ENCODE measurements around the gene TMEM87B. TPM values are rescaled to one million over a fixed set of nuclear protein-coding genes. Genes with fewer than 3 reads are reported as not detected.

The TMEM87B gene
- total RNA-seq, 1 experiment from 2014 or later = 10.5 TPM

GRCh38 chr2:112062894-112063293 is 7.8 kb downstream of the TMEM87B start:
- Histone ChIP-seq H2AK5ac (ENCODE audit: insufficient read length, low read length) (no peak overlapping the region), H4K5ac (ENCODE audit: insufficient read length, low read depth, low read length) (no peak overlapping the region), H4K8ac (replicated peaks; ENCODE audit: insufficient read length, low read depth, low read length) (no peak overlapping the region), H3T11ph (ENCODE audit: low read length) (no peak overlapping the region), H2BK5ac (ENCODE audit: insufficient read length, low read length) (no peak overlapping the region), H2BK20ac (ENCODE audit: low read depth, low read length, poor library complexity, severe bottlenecking) (no peak overlapping the region), H3K4ac (ENCODE audit: low read depth, low read length) (no peak overlapping the region), H3K14ac (ENCODE audit: insufficient read depth, low read length) (no peak overlapping the region), H2BK12ac (ENCODE audit: insufficient read length, low read depth, low read length) (no peak overlapping the region), H3K27me3 (ENCODE audit: insufficient read depth, low read length) (no peaks in the 10 kb centered on the region), H3K4me2 (ENCODE audit: insufficient read depth, insufficient read length, low read length) (no peak overlapping the region), H3K79me1 (ENCODE audit: insufficient read depth, low read depth, low read length, poor library complexity, severe bottlenecking) (no peaks in the 10 kb centered on the region), H3K9ac (ENCODE audit: extremely low read depth, insufficient read length, low read length) (no peak overlapping the region), H3K23ac (ENCODE audit: insufficient read length, low read depth, low read length) (no peak overlapping the region), H3K23me2 (ENCODE audit: insufficient read length, low read depth, low read length, poor library complexity, severe bottlenecking) (no peaks in the 10 kb centered on the region), H3K27ac (ENCODE audit: insufficient read length, low read depth, low read length) (no peak overlapping the region), H4K20me1 (ENCODE audit: control insufficient read depth, insufficient read depth, insufficient read length) (no peaks in the 10 kb centered on the region), H3K18ac (ENCODE audit: insufficient read length, low read depth, low read length) (no peak overlapping the region), H2BK15ac (ENCODE audit: low read depth, low read length) (no peak overlapping the region), H2BK120ac (ENCODE audit: low read depth, low read length, poor library complexity, severe bottlenecking) (no peak overlapping the region), H2AFZ (ENCODE audit: low read length) (no peak overlapping the region), H3K56ac (ENCODE audit: insufficient read length, low read depth, low read length) (no peak overlapping the region), H3K9me3 (ENCODE audit: control insufficient read depth, low read depth, low read length) (no peaks in the 10 kb centered on the region), H4K91ac (ENCODE audit: insufficient read length, low read depth, low read length) (no peak overlapping the region), H3K4me1 (ENCODE audit: insufficient read depth, low read length) (no peaks in the 10 kb centered on the region), H3K79me2 (ENCODE audit: insufficient read depth, low read length) (no peaks in the 10 kb centered on the region)
- Mint-ChIP-seq H3K9me3 (no peaks in the 10 kb centered on the region), H3K4me3 (no peak overlapping the region), H3K36me3 (ENCODE audit: insufficient read depth in 1 of 3, low read depth in 3 of 3) (peaks cover 14 to 45% (median 33%) of the 10 kb centered on the region in 3 experiments), H3K27ac (0 out of 7 replicates have a peak overlapping the region, but pooled peaks of 1 of the 3 experiments have one; percentile 8), H3K4me1 (peaks cover 7 to 13% of the 10 kb centered on the region in 2 experiments), H3K27me3 (ENCODE audit: low read depth) (no peaks in the 10 kb centered on the region; the same call in 1 of the 2 replicates)
- WGBS (ENCODE audit: extremely low coverage, insufficient read length, low lambda C conversion rate) = no CpG with 5 or more reads among the region's 1 CpG
- TF ChIP-seq CTCF (conservative IDR thresholded peaks at IDR 0.05) = no peak
- no peak for DNase-seq
